B cell (primary cell): ENCODE results near the gene ESR2. TPM values are rescaled to one million over a fixed set of nuclear protein-coding genes. Genes with fewer than 3 reads are reported as not detected.

Experiments
- ATAC-seq: fragments of 200-7000 bp; cut with Tn5 transposase; one replicate; pipeline ENCODE4 v1.10.0; 2021; ENCODE audit warnings: low read depth, mild to moderate bottlenecking, moderate number of reproducible peaks, moderate library complexity
- CTCF ChIA-PET: fragments of 350-600 bp; sonication (Branson Sonifier 250); formaldehyde crosslinking; loops from one replicate; lab custom pipeline; 2021; ENCODE audit warnings: antibody characterized with exemption, inconsistent platforms; lab: Charles Lee
- POLR2A ChIA-PET: fragments of 350-600 bp; sonication (Branson Sonifier 250); formaldehyde crosslinking; loops from one replicate; lab custom pipeline; 2021; ENCODE audit warnings: antibody characterized with exemption; lab: Charles Lee
- DNase-seq: peaks from one replicate; pipeline ENCODE4 v3.0.0; 2013
- H2AFZ ChIP-seq: 2 replicates; pipeline ENCODE4 v1.6.1; 2012; ENCODE audit warnings: mild to moderate bottlenecking, low read depth, low read length; ENCODE audit not compliant: insufficient read depth, poor library complexity, severe bottlenecking
- H3K27ac ChIP-seq, 2 donors: 1 replicate in 1 of 2; 2 replicates in 1 of 2; pipeline ENCODE4 v1.5.1; 2012 to 2013; ENCODE audit warnings: low read length in 2 of 2, mild to moderate bottlenecking in 2 of 2, moderate library complexity in 1 of 2
- H3K27me3 ChIP-seq, 4 experiments: fragments of 200-600 bp in 1 of 4; sonication (generic) in 1 of 4; replicated peaks in 1 of 4; 1 replicate in 2 of 4; 2 replicates in 2 of 4; pipeline versions ENCODE4 v1.6.1 to v1.7.0; 2013 to 2016; ENCODE audit warnings: low read length in 3 of 4, mild to moderate bottlenecking in 2 of 4, mixed read lengths in 1 of 4, moderate library complexity in 1 of 4; ENCODE audit not compliant: insufficient read depth in 4 of 4, control insufficient read depth in 3 of 4; ENCODE audit errors: control extremely low read depth in 1 of 4
- H3K36me3 ChIP-seq, 2 experiments: replicated peaks in 1 of 2; 1 replicate in 1 of 2; 2 replicates in 1 of 2; pipeline versions ENCODE4 v1.6.1 to v1.7.1; 2013; ENCODE audit warnings: low read length in 1 of 2; ENCODE audit not compliant: insufficient read depth in 2 of 2, control insufficient read depth in 1 of 2; ENCODE audit errors: control extremely low read depth in 1 of 2, extremely low read depth in 1 of 2
- H3K4me1 ChIP-seq, 2 donors: fragments of 200-600 bp in 1 of 2; sonication (generic) in 1 of 2; 1 replicate in 1 of 2; 2 replicates in 1 of 2; pipeline versions ENCODE4 v1.5.1 to v1.6.1; 2013 to 2017; ENCODE audit warnings: low read length in 2 of 2; ENCODE audit not compliant: control insufficient read depth in 2 of 2, insufficient read depth in 2 of 2
- H3K4me2 ChIP-seq: replicated peaks from 2 replicates; pipeline ENCODE3; 2012; ENCODE audit warnings: mild to moderate bottlenecking, low read depth, low read length; ENCODE audit not compliant: poor library complexity, severe bottlenecking
- H3K4me3 ChIP-seq, 5 experiments: fragments of 200-600 bp in 1 of 5; sonication (generic) in 1 of 5; 1 replicate in 3 of 5; 2 replicates in 2 of 5; pipeline versions ENCODE4 v1.5.1 to v1.7.0; 2011 to 2016; ENCODE audit warnings: low read length in 4 of 5, mild to moderate bottlenecking in 4 of 5, low read depth in 2 of 5, control low read depth in 1 of 5, moderate library complexity in 1 of 5; ENCODE audit not compliant: insufficient read depth in 1 of 5; ENCODE audit errors: control extremely low read depth in 1 of 5, extremely low read depth in 1 of 5
- H3K79me2 ChIP-seq: fragments of 200-600 bp; sonication (generic); one replicate; pipeline ENCODE4 v1.6.0; 2016; ENCODE audit warnings: low read length; ENCODE audit not compliant: control insufficient read depth, insufficient read depth
- H3K9ac ChIP-seq: fragments of 200-600 bp; sonication (generic); 2 replicates; pipeline ENCODE4 v1.6.1; 2017; ENCODE audit warnings: mild to moderate bottlenecking, low read length, moderate library complexity
- H3K9me3 ChIP-seq, 3 donors: one replicate each; pipeline versions ENCODE4 v1.6.1 to v1.7.1; 2013; ENCODE audit warnings: low read length in 2 of 3; ENCODE audit not compliant: control insufficient read depth in 2 of 3, insufficient read depth in 1 of 3; ENCODE audit errors: control extremely low read depth in 1 of 3
- H4K20me1 ChIP-seq: 2 replicates; pipeline ENCODE4 v1.6.0; 2012; ENCODE audit warnings: mild to moderate bottlenecking, low read length; ENCODE audit not compliant: insufficient read depth, control insufficient read depth, poor library complexity, severe bottlenecking
- H3K27ac Mint-ChIP-seq: one replicate; pipeline ENCODE4 v1.8.0; 2021; ENCODE audit warnings: mixed read lengths
- H3K27me3 Mint-ChIP-seq: one replicate; pipeline ENCODE4 v1.8.0; 2021; ENCODE audit warnings: mixed read lengths
- H3K4me1 Mint-ChIP-seq: one replicate; pipeline ENCODE4 v1.8.0; 2021; ENCODE audit warnings: mixed read lengths
- H3K4me3 Mint-ChIP-seq: one replicate; pipeline ENCODE4 v1.8.0; 2021; ENCODE audit warnings: mixed read lengths
- H3K9me3 Mint-ChIP-seq: one replicate; pipeline ENCODE4 v1.8.0; 2022; ENCODE audit warnings: mixed read lengths; ENCODE audit not compliant: insufficient read depth
- EZH2 ChIP-seq: IDR thresholded peaks from 2 replicates; pipeline ENCODE4 v1.6.1; 2012; ENCODE audit warnings: borderline replicate concordance, low read depth, mild to moderate bottlenecking, moderate library complexity, low read length; ENCODE audit not compliant: insufficient read depth, poor library complexity, severe bottlenecking
- WGBS: methylation state at CpG from one replicate; pipeline ENCODE4 v1.1.5; 2013; ENCODE audit warnings: missing lambda C conversion rate; ENCODE audit not compliant: insufficient coverage; 5-methylcytosine and 5-hydroxymethylcytosine counted together
- intact Hi-C: fragments of 100-400 bp; cut with micrococcal nuclease; formaldehyde crosslinking; loops from one replicate; pipeline ENCODE4 v1.10.0; 2022
- polyA plus RNA-seq: library from polyadenylated mRNA; depleted of rRNA; stranded (reverse); fragments of >200 nt; gene quantifications from 2 replicates; pipeline ENCODE4 v1.2.3, GENCODE V29; 2012
- total RNA-seq, 2 donors: library from RNA; stranded (reverse); fragments of 120-200 nt in 1 of 2; gene quantifications; 1 replicate in 1 of 2; 2 replicates in 1 of 2; pipeline versions ENCODE4 v1.2.3 to v1.2.4, GENCODE V29; 2013 to 2022
- TF ChIP-seq, protein P1 (sequence below): fragments of 200-600 bp; IDR thresholded peaks from one replicate; pipeline ENCODE4 v1.8.0; 2022; ENCODE audit warnings: antibody characterized with exemption, mild to moderate bottlenecking

Gene ESR2
- total and polyA plus RNA-seq, 2 donors (not counting 1 experiment from before 2014, with no cell fraction given), result 5.4 to 87.8 TPM

DNA sequence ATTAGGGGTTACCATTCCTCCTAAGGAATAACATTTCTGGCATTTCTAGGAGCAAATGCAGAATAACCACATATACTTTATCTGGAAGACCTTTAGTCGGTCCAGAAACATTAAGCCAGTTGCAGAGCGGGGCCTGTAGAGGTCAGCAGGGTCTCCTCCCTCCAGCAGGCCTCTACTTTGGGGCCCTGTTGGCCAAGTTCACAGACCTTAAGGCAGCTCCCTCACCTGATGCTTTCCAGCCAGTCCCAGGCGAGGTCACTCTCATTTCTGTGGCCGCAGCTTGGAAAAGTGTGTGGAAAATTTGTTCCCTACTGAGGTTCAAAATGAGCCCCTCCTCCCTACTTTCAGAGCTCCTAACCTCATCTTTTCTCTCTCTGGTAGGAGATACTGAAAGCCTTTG is 74.1 kb downstream of the ESR2 start:
- Histone ChIP-seq H3K4me3 (no peak overlapping the region), H3K27me3 (no peaks in the 10 kb centered on the region), H3K4me2 (peak overlapping the region; percentile 57), H2AFZ (peak overlapping the region; percentile 29), H3K79me2 (no peaks in the 10 kb centered on the region), H3K9ac (no peak overlapping the region), H3K36me3 (peaks cover 1 to 45% of the 10 kb centered on the region in 2 experiments), H4K20me1 (no peaks in the 10 kb centered on the region), H3K9me3 (no peaks in the 10 kb centered on the region), H3K27ac (no peak overlapping the region), H3K4me1 (peaks cover 57 to 61% of the 10 kb centered on the region in 2 donors)
- Mint-ChIP-seq H3K4me1 (peaks cover 64% of the 10 kb centered on the region), H3K4me3 (peak overlapping the region; percentile 44), H3K27me3 (no peaks in the 10 kb centered on the region), H3K27ac (peak overlapping the region; percentile 59), H3K9me3 (no peaks in the 10 kb centered on the region)
- ChIA-PET POLR2A (interaction anchor here (1.2 to 2.9 kb wide), 2 partner anchors 15 to 74 kb away, joined by 3 to 10 read pairs; partner anchors contain the start of gene ESR2), CTCF (interaction anchor here (1.6 to 4.7 kb wide), 3 partner anchors 15 to 82 kb away, joined by 4 to 24 read pairs (median 8); partner anchors contain the start of gene ESR2)
- WGBS, result 86% methylated on average over 2 of the region's 4 CpGs
- intact Hi-C loops, result no loop called here
- ATAC-seq (no peak), DNase-seq (no peak)
- TF ChIP-seq, protein P1, sequence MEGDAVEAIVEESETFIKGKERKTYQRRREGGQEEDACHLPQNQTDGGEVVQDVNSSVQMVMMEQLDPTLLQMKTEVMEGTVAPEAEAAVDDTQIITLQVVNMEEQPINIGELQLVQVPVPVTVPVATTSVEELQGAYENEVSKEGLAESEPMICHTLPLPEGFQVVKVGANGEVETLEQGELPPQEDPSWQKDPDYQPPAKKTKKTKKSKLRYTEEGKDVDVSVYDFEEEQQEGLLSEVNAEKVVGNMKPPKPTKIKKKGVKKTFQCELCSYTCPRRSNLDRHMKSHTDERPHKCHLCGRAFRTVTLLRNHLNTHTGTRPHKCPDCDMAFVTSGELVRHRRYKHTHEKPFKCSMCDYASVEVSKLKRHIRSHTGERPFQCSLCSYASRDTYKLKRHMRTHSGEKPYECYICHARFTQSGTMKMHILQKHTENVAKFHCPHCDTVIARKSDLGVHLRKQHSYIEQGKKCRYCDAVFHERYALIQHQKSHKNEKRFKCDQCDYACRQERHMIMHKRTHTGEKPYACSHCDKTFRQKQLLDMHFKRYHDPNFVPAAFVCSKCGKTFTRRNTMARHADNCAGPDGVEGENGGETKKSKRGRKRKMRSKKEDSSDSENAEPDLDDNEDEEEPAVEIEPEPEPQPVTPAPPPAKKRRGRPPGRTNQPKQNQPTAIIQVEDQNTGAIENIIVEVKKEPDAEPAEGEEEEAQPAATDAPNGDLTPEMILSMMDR, result no peak
- TF ChIP-seq EZH2, result no peak

DNA sequence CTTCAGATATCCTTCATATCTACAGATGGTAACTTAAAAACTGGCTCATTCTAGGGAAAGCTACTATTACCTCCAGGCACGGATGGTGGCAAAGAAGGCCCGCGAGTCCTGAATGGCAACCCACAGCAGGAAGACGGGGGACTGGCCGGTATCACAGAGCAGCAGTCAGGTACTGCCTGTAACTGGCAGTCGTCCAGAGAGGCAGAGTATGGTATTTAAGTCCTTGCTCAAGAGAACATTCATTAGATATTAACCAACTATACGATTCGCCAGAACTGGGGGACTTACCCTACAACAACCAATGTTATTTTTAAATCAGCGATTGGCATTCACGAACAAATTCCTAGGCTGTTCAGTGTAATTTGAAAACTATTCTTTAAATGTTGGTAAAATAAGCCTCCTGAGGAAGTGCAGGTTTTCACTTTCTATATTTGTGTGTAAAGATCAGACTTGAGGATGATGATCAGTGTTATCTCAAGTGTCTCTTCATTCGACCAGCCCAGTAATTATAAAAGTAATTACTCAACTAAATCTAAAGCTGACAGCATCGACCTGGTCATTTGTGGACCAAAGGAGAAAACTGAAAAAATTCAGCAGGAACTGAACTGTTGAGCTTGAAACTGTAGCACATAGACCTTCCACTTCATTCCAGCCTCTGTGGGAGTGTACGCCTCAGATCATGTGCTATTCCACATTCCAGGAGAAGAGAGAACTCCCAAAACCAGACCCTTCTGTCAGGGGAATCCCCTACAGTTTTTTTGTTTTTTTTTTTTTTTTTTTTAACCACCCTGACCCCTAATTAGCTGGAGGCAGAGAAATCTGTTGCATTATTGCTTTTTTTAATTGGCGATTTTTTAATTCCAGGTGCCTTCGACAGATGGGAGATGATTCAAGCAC is 75.6 kb downstream of the ESR2 start:
- CTCF ChIA-PET, result interaction anchor here (0.8 to 4.7 kb wide), 8 partner anchors 9 to 208 kb away, joined by 3 to 24 read pairs (median 6); partner anchors contain the start of gene ESR2
- peak overlapping the region; percentile 61 for H3K4me3 Mint-ChIP-seq
- H3K36me3 ChIP-seq, result peaks cover 3 to 49% of the 10 kb centered on the region in 2 experiments
- peaks cover 57 to 61% of the 10 kb centered on the region in 2 donors for H3K4me1 ChIP-seq
- POLR2A ChIA-PET, result interaction anchor here (1.0 to 2.4 kb wide), 3 partner anchors 13 to 76 kb away, joined by 3 to 22 read pairs (median 3); no protein-coding TSS in a partner anchor
- no peaks in the 10 kb centered on the region for H3K9me3 Mint-ChIP-seq
- H3K4me3 ChIP-seq, result no peak overlapping the region
- H4K20me1 ChIP-seq, result no peaks in the 10 kb centered on the region
- H2AFZ ChIP-seq, result peak overlapping the region; percentile 6
- intact Hi-C loops, result no loop called here
- H3K4me2 ChIP-seq, result peak overlapping the region; percentile 48
- no peak for ATAC-seq
- H3K79me2 ChIP-seq, result no peaks in the 10 kb centered on the region
- peak overlapping the region; percentile 78 for H3K27ac Mint-ChIP-seq
- peak; percentile 30 for DNase-seq
- H3K27me3 ChIP-seq, result no peaks in the 10 kb centered on the region
- no peak for TF ChIP-seq EZH2
- TF ChIP-seq, protein P1, result no peak
- H3K27me3 Mint-ChIP-seq, result no peaks in the 10 kb centered on the region
- H3K4me1 Mint-ChIP-seq, result peaks cover 64% of the 10 kb centered on the region
- peak overlapping the region; percentile 26 for H3K9ac ChIP-seq
- peak overlapping the region in 1 of 2 donors; percentile 19 for H3K27ac ChIP-seq
- no peaks in the 10 kb centered on the region for H3K9me3 ChIP-seq
- 75% methylated on average over 7 of the region's 15 CpGs for WGBS
